Adipocyte (in vitro differentiated cells): ENCODE data around the gene CDKN1C.

ENCODE experiments used
- DNase-seq: peaks from one replicate; pipeline ENCODE4 v3.0.0-alpha.2; 2015; ENCODE audit warnings: low read depth
- H3K27me3 ChIP-seq: replicated peaks from 2 replicates; pipeline ENCODE4 v1.7.0; 2013; ENCODE audit warnings: mild to moderate bottlenecking, low read length, moderate library complexity; ENCODE audit not compliant: control insufficient read depth, insufficient read depth
- H3K36me3 ChIP-seq: 2 replicates; pipeline ENCODE4 v1.7.0; 2013; ENCODE audit warnings: low read length, mild to moderate bottlenecking, moderate library complexity; ENCODE audit not compliant: control insufficient read depth, insufficient read depth, severe bottlenecking
- H3K4me1 ChIP-seq: 2 replicates; pipeline ENCODE4 v1.7.0; 2013; ENCODE audit warnings: mild to moderate bottlenecking, low read length, moderate library complexity; ENCODE audit not compliant: control insufficient read depth, insufficient read depth
- H3K4me3 ChIP-seq: 2 replicates; pipeline ENCODE4 v1.7.0; 2013; ENCODE audit warnings: mild to moderate bottlenecking, low read length, moderate library complexity
- H3K9ac ChIP-seq: 2 replicates; pipeline ENCODE4 v1.7.0; 2013; ENCODE audit warnings: mild to moderate bottlenecking, low read length, moderate library complexity
- H3K9me3 ChIP-seq: 2 replicates; pipeline ENCODE4 v1.7.0; 2013; ENCODE audit warnings: mild to moderate bottlenecking, low read length, moderate library complexity; ENCODE audit not compliant: control insufficient read depth

CDKN1C gene

DNA sequence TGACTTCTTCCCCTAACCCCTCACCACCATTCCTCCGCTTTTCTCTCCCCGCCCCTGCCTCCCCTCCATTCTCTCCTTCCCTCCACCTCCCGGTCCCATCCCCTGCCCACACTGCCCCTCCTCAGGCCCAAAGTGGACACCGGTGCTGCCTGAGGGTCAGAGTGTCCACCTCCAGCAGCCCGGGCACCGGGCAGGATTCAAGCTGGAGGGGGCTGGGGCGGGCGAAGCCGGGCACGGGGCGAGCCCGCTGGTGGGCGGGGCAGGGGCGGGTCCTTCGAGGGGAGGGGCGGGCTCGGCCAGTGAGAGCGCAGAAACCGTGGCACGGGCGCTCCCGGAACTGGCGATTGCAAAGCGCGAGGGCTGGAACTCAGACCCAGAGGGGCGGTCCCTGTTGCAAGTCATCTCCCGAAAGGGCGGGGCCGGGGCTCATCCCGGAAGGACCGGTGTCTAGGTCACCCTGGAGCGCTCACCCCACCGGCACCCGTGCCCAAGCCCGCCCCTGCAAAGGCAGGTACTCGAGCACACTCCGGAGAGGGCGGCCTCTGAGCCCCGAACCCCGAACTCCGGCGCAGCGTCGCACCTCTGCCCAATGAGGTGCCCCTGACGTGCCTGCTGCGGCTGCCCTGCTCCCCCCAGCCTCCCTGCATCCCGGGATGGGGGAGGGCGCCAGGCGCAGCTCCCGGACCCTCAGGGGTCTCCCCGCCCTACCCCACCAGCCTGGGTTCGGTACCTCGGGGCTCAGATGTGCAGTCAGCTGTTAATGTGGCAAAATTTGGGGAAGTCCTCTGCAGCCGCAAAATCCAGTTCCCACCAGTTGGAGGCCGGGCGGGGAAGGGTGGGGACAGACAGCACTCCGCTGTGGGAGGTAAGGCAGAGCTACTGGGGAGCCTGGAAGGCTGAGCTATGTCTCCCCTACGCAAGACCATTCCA is 16.5 kb upstream of the CDKN1C start:
- peak overlapping the region; percentile 90 for H3K4me3 ChIP-seq
- no peaks in the 10 kb centered on the region for H3K27me3 ChIP-seq
- peak; percentile 97 for DNase-seq
- H3K9ac ChIP-seq, result peak overlapping the region; percentile 84
- peaks cover 20% of the 10 kb centered on the region for H3K4me1 ChIP-seq
- H3K9me3 ChIP-seq, result no peaks in the 10 kb centered on the region
- H3K36me3 ChIP-seq, result no peaks in the 10 kb centered on the region

DNA sequence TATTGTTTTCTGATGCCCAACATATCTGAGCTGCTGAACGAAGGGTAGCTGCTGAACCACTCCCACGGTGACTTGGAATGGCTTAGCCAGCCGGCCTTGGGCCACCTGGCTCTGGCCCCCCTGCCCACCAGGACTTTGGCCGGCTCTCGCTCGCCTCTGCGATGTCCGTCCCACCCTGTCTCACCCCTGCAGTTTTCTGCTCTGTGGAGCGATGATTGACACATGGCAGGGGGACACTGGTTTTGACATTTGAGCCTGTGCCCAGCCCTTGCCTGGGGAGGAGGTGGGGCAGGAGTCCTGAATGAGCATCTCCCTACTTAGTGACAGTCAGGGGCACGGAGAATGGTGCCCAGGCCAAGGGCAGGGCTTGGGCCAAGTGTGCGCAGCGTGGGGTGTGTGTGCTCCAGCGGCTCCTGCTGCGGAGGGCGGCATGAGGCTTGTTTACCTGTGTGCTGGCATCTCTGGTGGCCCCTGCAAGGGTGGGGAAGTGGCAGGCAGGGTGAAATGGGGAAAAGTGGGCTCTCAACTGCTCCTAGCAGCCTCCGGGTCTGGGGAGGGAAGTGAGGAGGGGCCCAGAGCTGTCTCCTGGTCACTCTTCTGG is 15.7 kb upstream of the CDKN1C start:
- Histone ChIP-seq H3K27me3 (no peaks in the 10 kb centered on the region), H3K36me3 (no peaks in the 10 kb centered on the region), H3K4me1 (peaks cover 20% of the 10 kb centered on the region), H3K9me3 (no peaks in the 10 kb centered on the region), H3K4me3 (peak overlapping the region; percentile 90), H3K9ac (peak overlapping the region; percentile 74)
- no peak for DNase-seq

DNA sequence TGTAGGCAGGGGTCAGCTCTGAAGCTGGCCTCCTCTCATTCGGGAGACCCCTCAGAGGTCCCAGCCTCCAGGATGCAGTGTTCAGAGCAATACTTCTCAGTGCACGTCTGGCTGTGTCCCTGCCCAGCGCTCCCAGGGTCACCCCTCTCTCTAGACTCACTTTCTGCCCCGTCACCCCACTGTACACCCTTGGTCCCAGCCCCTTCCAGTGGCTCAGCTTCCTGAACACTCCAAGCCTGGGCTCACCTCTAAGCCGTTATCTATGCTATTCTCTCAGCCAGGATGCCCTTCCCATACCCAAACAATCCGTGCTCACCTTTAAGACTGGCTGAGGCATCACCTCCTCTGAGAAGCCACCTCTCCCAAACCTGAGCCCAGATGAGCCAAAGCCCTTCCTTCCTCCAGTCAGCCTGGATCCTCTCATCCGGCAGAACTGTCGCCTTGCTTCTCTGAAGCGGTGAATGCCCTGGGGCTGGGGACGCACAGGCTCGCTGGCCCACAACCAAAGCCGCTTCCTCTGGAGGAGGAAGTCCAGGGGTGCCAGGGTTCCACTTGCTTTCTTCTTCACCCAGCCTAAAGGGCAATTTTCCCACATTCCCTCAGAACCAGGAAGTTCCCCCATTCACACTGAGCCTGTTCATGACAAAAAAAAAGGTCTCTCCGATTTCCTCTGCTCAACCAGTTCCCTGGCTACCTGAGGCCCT is 13.7 kb upstream of the CDKN1C start:
- H3K9ac ChIP-seq, result no peak overlapping the region
- H3K4me1 ChIP-seq, result peaks cover 20% of the 10 kb centered on the region
- no peaks in the 10 kb centered on the region for H3K36me3 ChIP-seq
- H3K27me3 ChIP-seq, result no peaks in the 10 kb centered on the region
- H3K9me3 ChIP-seq, result no peaks in the 10 kb centered on the region
- no peak for DNase-seq
- no peak overlapping the region for H3K4me3 ChIP-seq

DNA sequence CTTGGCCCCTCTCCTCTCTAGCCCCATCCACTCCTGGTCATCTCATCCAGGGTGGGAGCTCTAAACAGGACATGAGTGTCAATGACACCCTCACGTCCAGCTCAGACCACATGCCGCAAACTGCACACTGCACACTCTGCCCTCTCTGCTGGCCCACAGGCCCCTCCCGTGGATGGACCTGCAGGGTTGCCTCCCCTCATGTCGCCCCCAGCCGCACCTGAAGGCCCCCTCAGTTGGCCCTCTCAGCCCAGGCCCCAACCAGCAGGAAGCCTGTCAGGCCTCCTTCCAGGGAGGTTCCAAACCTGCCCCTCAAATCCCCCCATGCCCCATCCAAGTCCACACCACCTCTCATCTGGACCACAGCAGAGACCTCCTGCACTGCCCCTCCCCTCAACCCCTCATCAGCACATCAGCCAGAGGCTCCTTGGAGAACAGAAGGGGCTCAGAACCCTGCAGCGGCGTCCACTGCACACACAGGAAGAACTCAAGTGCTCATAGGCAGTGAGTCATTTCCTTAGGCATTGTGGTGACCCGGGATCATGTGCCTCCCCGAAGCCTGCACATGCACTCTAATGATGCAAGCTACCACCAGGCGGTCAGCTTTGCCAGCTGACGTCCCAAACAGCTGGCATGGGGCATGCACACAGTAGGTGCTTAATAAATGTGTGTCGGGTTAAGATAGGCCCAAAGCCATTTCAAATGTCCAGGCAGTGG is 12.9 kb upstream of the CDKN1C start:
- Histone ChIP-seq H3K9ac (no peak overlapping the region), H3K9me3 (no peaks in the 10 kb centered on the region), H3K4me1 (peaks cover 20% of the 10 kb centered on the region), H3K4me3 (no peak overlapping the region), H3K36me3 (no peaks in the 10 kb centered on the region), H3K27me3 (no peaks in the 10 kb centered on the region)
- DNase-seq, result peak; percentile 78

DNA sequence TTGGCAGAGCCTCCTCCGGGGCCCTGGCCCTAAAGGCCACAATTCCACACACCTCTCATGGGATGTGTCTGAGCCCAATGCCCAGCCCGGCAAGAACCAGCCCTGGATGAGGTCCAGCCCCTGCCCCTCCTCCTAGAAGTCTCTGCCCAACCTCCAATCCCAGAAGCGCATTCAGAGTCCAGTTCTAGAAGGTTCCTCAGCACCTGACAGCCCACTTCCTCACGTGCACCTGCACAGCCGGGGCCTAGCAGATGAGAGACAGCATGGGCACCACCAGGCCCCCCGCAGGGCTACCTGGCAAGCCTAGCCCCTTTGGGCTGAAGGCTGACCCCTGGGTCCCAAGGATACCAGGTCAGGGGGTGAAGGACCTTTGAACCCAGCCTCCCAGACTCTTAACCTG is 11.5 kb upstream of the CDKN1C start:
- H3K27me3 ChIP-seq, result no peaks in the 10 kb centered on the region
- H3K4me3 ChIP-seq, result no peak overlapping the region
- DNase-seq, result no peak
- H3K4me1 ChIP-seq, result peaks cover 15% of the 10 kb centered on the region
- H3K9ac ChIP-seq, result no peak overlapping the region
- no peaks in the 10 kb centered on the region for H3K9me3 ChIP-seq
- no peaks in the 10 kb centered on the region for H3K36me3 ChIP-seq

DNA sequence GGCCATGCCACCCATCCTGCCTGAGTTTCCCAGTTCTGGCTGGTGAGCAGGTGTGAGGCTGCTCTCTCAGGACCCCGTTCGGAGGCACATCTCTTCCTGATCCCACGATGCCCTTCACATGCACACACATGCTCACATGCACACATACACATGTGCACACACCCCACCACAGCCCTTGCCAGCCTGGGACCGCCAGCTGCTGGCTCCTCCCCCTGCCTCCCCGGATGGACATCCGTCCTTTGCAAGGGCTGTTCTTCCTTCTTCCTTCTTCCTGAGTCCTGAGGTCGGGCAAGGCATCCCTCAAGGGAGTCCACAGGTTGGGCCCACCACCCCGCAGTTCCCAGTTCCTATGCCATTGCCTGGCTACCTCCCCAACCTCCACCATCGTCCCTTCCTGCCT is 10.5 kb upstream of the CDKN1C start:
- no peak for DNase-seq
- H3K36me3 ChIP-seq, result no peaks in the 10 kb centered on the region
- no peak overlapping the region for H3K4me3 ChIP-seq
- no peaks in the 10 kb centered on the region for H3K9me3 ChIP-seq
- no peaks in the 10 kb centered on the region for H3K27me3 ChIP-seq
- no peak overlapping the region for H3K9ac ChIP-seq
- peaks cover 15% of the 10 kb centered on the region for H3K4me1 ChIP-seq

DNA sequence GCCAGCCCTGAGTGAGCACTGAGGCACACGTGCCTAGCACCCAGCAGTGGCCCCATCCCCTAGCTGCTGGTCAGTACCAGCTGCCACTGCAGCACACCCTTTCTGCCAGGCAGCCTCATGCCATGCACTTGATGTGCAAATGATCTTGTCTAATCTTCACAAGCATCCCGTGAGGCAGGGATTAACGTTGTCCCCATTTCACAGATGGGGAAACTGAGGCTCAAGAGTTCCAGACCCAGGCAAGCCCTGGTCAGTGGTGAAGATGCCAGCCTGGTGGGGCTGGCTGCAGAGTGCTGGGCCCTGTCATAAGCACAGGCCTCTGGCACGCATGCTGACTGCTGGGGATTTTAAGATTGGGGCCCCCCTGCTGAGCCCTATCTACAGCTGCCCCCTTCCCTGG is 8.4 kb upstream of the CDKN1C start:
- H3K36me3 ChIP-seq, result no peaks in the 10 kb centered on the region
- H3K27me3 ChIP-seq, result no peaks in the 10 kb centered on the region
- no peak overlapping the region for H3K9ac ChIP-seq
- DNase-seq, result no peak
- no peaks in the 10 kb centered on the region for H3K9me3 ChIP-seq
- peaks cover 15% of the 10 kb centered on the region for H3K4me1 ChIP-seq
- H3K4me3 ChIP-seq, result no peak overlapping the region

DNA sequence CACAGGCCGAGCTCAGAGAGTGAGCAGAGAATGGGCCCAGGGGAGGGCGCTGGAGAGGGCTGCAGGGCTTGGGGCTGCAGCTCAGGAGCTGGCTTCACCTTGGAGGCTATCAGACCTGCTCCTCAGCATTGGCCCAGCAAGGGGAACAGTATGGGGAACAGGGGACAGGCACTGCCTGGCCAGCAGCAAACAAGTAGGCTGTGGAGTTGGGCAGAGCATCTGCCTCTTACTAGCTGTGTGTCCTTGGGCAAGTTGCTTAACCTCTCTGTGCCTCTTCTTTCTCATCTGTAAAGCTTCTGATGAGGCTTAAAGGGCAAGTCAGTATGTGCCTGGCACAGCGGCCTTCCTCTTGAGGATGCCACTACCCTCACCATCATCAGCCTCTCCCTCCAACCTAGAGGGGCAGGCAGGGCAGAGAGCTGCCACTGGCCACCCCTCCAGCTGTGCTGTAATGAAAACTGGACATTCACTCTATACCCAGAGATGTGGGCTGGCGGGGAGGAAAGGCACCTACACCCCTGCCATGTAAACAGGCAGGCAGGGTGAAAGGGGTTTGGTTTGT is 7.5 kb upstream of the CDKN1C start:
- H3K4me3 ChIP-seq, result peak overlapping the region; percentile 55
- DNase-seq, result no peak
- H3K9me3 ChIP-seq, result no peaks in the 10 kb centered on the region
- H3K9ac ChIP-seq, result peak overlapping the region; percentile 62
- no peaks in the 10 kb centered on the region for H3K36me3 ChIP-seq
- no peaks in the 10 kb centered on the region for H3K27me3 ChIP-seq
- peaks cover 11% of the 10 kb centered on the region for H3K4me1 ChIP-seq

DNA sequence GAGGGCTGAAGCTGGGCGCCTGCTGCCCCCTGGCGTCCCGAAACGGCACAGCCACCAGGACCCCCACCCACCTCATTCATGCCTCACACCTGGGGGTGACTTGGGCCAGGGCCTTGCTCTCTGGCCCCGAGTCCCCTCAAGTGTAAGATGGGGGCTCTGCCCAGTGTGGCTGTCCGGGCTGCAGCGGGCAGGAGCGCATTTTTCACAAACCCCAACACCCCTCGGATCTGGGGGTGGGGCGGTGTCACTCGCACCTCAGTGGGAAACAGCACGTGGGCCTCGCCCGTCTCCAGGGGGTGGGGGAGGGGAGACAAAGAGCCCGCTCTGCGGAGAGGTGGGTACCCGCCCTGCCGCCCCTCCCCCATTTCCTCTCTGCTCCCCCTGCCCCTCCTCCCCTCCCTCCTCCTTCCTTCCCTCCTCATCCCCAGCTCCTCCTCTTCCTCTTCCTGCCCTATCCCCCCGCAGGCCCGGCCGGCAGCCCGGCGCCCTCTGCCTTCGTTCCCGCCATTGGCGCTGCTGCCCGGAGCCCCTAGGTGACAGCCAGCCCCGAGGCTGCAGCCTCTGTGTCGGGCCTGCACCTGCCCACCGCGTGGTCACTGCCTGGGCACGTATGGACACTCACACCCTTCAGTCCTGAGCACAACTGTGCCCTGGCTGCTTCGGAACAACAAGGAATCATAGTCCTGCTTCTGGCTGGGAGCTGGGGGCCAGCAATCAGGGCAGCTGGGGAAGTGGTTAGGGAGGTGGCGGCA is 6.8 kb upstream of the CDKN1C start:
- H3K4me3 ChIP-seq, result peak overlapping the region; percentile 55
- H3K27me3 ChIP-seq, result no peaks in the 10 kb centered on the region
- no peaks in the 10 kb centered on the region for H3K36me3 ChIP-seq
- peaks cover 15% of the 10 kb centered on the region for H3K4me1 ChIP-seq
- H3K9ac ChIP-seq, result peak overlapping the region; percentile 62
- DNase-seq, result peak; percentile 67
- no peaks in the 10 kb centered on the region for H3K9me3 ChIP-seq
